ENCODE measurements around the gene DCLK2. TPM values are rescaled to one million over a fixed set of nuclear protein-coding genes. Genes with fewer than 3 reads are reported as not detected.

Gene DCLK2
- total and polyA plus RNA-seq, 2 of the 13 experiments (the other 11 are each of a cell fraction or from before 2014, with no cell fraction given): not detected

DNA sequence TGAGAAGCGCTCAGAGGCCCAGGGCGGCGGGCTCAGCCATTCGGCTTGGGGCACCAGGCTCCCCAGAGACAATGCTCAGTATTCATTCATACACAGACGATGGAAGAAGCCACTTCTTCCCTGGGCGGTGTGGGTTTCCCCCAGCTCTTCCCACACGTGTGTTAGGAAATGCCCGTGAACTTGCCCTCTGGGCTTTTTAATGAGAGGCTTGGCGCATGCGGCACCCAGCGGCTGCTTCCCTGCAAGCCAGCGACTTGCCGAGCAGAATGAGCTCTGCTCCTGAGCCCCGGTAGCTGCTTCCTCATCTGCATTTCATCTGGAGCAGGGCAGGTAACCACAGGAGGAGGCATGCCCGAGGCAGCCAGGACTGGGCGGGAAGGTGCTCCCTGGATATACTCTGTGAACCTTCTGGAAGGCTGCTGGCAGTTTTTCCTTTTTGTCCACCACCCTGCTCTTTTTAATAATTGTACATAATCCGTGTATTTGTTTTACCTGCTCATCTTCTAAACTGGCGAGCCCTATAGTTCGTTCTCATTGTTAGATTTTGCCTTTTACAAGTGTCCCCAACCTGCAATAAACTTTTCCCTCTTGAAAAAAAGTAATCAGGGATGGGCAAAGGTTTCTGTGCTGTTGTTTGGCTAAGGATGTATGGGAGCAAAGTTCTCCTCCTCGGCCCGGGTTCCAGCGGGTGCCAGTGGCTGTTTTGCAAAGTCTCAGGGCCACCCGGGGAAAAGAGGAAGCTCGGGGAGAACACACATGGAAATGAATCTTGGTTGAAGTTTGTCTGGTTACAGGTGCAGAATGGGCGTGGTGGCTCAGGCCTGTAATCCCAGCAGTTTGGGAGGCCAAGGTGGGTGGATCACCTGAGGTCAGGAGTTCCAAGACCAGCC is 178.8 kb downstream of the DCLK2 start (continued):
- TF ChIP-seq, protein P1, sequence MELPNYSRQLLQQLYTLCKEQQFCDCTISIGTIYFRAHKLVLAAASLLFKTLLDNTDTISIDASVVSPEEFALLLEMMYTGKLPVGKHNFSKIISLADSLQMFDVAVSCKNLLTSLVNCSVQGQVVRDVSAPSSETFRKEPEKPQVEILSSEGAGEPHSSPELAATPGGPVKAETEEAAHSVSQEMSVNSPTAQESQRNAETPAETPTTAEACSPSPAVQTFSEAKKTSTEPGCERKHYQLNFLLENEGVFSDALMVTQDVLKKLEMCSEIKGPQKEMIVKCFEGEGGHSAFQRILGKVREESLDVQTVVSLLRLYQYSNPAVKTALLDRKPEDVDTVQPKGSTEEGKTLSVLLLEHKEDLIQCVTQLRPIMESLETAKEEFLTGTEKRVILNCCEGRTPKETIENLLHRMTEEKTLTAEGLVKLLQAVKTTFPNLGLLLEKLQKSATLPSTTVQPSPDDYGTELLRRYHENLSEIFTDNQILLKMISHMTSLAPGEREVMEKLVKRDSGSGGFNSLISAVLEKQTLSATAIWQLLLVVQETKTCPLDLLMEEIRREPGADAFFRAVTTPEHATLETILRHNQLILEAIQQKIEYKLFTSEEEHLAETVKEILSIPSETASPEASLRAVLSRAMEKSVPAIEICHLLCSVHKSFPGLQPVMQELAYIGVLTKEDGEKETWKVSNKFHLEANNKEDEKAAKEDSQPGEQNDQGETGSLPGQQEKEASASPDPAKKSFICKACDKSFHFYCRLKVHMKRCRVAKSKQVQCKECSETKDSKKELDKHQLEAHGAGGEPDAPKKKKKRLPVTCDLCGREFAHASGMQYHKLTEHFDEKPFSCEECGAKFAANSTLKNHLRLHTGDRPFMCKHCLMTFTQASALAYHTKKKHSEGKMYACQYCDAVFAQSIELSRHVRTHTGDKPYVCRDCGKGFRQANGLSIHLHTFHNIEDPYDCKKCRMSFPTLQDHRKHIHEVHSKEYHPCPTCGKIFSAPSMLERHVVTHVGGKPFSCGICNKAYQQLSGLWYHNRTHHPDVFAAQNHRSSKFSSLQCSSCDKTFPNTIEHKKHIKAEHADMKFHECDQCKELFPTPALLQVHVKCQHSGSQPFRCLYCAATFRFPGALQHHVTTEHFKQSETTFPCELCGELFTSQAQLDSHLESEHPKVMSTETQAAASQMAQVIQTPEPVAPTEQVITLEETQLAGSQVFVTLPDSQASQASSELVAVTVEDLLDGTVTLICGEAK (IDR thresholded peaks at IDR 0.05): no peak
- TF ChIP-seq, protein P1 (CRISPR knock-in tag; IDR thresholded peaks at IDR 0.05): no peak
- TF ChIP-seq TEAD2 (CRISPR knock-in tag; IDR thresholded peaks at IDR 0.05): no peak
- no peak for TF ChIP-seq IRX3 (CRISPR knock-in tag; IDR thresholded peaks at IDR 0.05; ENCODE audit: borderline replicate concordance, low read depth)
- TF ChIP-seq ZNF484 (CRISPR knock-in tag; IDR thresholded peaks at IDR 0.05; ENCODE audit: borderline replicate concordance, low read depth): no peak
- no peak for TF ChIP-seq ZFP36L2 (CRISPR knock-in tag; IDR thresholded peaks at IDR 0.05)
- TF ChIP-seq GZF1 (CRISPR knock-in tag; IDR thresholded peaks at IDR 0.05): no peak
- TF ChIP-seq ZNF644 (CRISPR knock-in tag; IDR thresholded peaks at IDR 0.05; ENCODE audit: low read depth): no peak
- no peak for TF ChIP-seq CAMTA2 (CRISPR knock-in tag; IDR thresholded peaks at IDR 0.05; ENCODE audit: borderline replicate concordance)
- TF ChIP-seq ZNF136 (CRISPR knock-in tag; IDR thresholded peaks at IDR 0.05; ENCODE audit: low read depth): no peak
- TF ChIP-seq PRMT3 (CRISPR knock-in tag; IDR thresholded peaks at IDR 0.05; ENCODE audit: borderline replicate concordance, low read depth): no peak
- no peak for TF ChIP-seq ZNF703 (CRISPR knock-in tag; IDR thresholded peaks at IDR 0.05; ENCODE audit: borderline replicate concordance)
- TF ChIP-seq ELF4 (CRISPR knock-in tag; IDR thresholded peaks at IDR 0.05; ENCODE audit: borderline replicate concordance): no peak
- TF ChIP-seq, protein P2, sequence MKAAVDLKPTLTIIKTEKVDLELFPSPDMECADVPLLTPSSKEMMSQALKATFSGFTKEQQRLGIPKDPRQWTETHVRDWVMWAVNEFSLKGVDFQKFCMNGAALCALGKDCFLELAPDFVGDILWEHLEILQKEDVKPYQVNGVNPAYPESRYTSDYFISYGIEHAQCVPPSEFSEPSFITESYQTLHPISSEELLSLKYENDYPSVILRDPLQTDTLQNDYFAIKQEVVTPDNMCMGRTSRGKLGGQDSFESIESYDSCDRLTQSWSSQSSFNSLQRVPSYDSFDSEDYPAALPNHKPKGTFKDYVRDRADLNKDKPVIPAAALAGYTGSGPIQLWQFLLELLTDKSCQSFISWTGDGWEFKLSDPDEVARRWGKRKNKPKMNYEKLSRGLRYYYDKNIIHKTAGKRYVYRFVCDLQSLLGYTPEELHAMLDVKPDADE (CRISPR knock-in tag; IDR thresholded peaks at IDR 0.05): no peak
- TF ChIP-seq ZBTB8A (CRISPR knock-in tag; IDR thresholded peaks at IDR 0.05; ENCODE audit: borderline replicate concordance, low read depth): no peak
- no peak for TF ChIP-seq ZNF746 (CRISPR knock-in tag; IDR thresholded peaks at IDR 0.05)
- no peak for TF ChIP-seq HDAC6 (IDR thresholded peaks at IDR 0.05; ENCODE audit: low read depth, low read length)
- no peak for TF ChIP-seq CENPT (CRISPR knock-in tag; IDR thresholded peaks at IDR 0.05; ENCODE audit: low read depth)
- no peak for TF ChIP-seq ZNF75D (CRISPR knock-in tag; IDR thresholded peaks at IDR 0.05; ENCODE audit: borderline replicate concordance)
- no peak for TF ChIP-seq ZNF577 (CRISPR knock-in tag; IDR thresholded peaks at IDR 0.05; ENCODE audit: borderline replicate concordance, low read depth)
